Fibroblast of pulmonary artery (primary cell): Measurements from ENCODE around the gene OR10K1.
"Not testable (repeated sequence)": the region's sequence is repeated elsewhere in the genome, so short reads cannot be mapped to it uniquely, and the experiment has no call there.

Source experiments
- DNase-seq: peaks from one replicate; pipeline ENCODE4 v3.0.0-alpha.2; 2010; ENCODE audit warnings: low read depth
- H3K4me3 ChIP-seq: replicated peaks from 2 replicates; pipeline ENCODE4 v1.5.1; 2011; ENCODE audit warnings: low read depth, mild to moderate bottlenecking, control low read depth, low read length, moderate library complexity
- CTCF ChIP-seq: IDR thresholded peaks from 2 replicates; pipeline ENCODE4 v1.5.1; 2011; ENCODE audit warnings: mild to moderate bottlenecking, control low read depth, low read length, inconsistent platforms; ENCODE audit errors: missing control alignments

OR10K1 gene

GRCh38 chr1:158461534-158461933 is at the start of gene OR10K1:
OR10K1 (plus strand) TSS chr1:158461834; CDS start chr1:158465562, 3,728 bp downstream.
- no peak for TF ChIP-seq CTCF
- no peak for DNase-seq
- H3K4me3 ChIP-seq: no peak within 1 kb of the TSS

GRCh38 chr1:158414651-158415345 is 46.8 kb upstream of the OR10K1 start:
- TF ChIP-seq CTCF: no peak

GRCh38 chr1:158417586-158417985 is 44.0 kb upstream of the OR10K1 start:
- DNase-seq: no peak
- H3K4me3 ChIP-seq: no peak overlapping the region
- no peak for TF ChIP-seq CTCF

More at GRCh38 chr1:158414651-158415345, 46.8 kb upstream of the OR10K1 start:
- no peak for DNase-seq
- no peak overlapping the region for H3K4me3 ChIP-seq

- no peak for TF ChIP-seq CTCF
- no peak overlapping the region for H3K4me3 ChIP-seq
- no peak for DNase-seq
Measured at GRCh38 chr1:158422212-158422611, 39.4 kb upstream of the OR10K1 start.

- no peak for TF ChIP-seq CTCF
- DNase-seq: no peak
- no peak overlapping the region for H3K4me3 ChIP-seq
Measured at GRCh38 chr1:158425027-158425426, 36.6 kb upstream of the OR10K1 start.

- TF ChIP-seq CTCF: no peak
Measured at GRCh38 chr1:158426137-158426536, 35.5 kb upstream of the OR10K1 start, which contains the start of gene OR10K2. OR10K2 (minus strand) TSS chr1:158426237; CDS start chr1:158420866, 5,371 bp downstream.

GRCh38 chr1:158430163-158430562 is 31.5 kb upstream of the OR10K1 start:
- H3K4me3 ChIP-seq, DNase-seq: not testable (repeated sequence)

More at GRCh38 chr1:158426137-158426536, 35.5 kb upstream of the OR10K1 start, which contains the start of gene OR10K2:
- DNase-seq: no peak
- H3K4me3 ChIP-seq: no peak within 1 kb of the TSS
